IMR-90 (cell line): ENCODE results near the gene MALRD1. TPM values are rescaled to one million over a fixed set of nuclear protein-coding genes. Genes with fewer than 3 reads are reported as not detected.

Experiments
- ATAC-seq: fragments of 200-7000 bp; cut with Tn5 transposase; 2 replicates; pipeline ENCODE4 v1.9.1; 2020; ENCODE audit warnings: low read depth, mild to moderate bottlenecking, moderate library complexity
- BruUV-seq: library from RNA; stranded (reverse); fragments of 400-500 nt; replicated peaks from 2 replicates; lab custom pipeline; 2021; lab: Mats Ljungman, UMichigan
- CTCF ChIA-PET: fragments of 300-600 bp; formaldehyde crosslinking; extraction: SDS; loops from one replicate; lab custom pipeline; 2021; ENCODE audit warnings: antibody characterized with exemption; lab: Yijun Ruan, JAX
- POLR2A ChIA-PET: fragments of 300-600 bp; sonication (Branson Sonifier 250); formaldehyde crosslinking; loops from one replicate; lab custom pipeline; 2022; ENCODE audit warnings: antibody characterized with exemption; ENCODE audit not compliant: unreplicated experiment; lab: Charles Lee
- DNase-seq: peaks from one replicate; pipeline ENCODE4 v3.0.0; 2013
- H2AFZ ChIP-seq: replicated peaks from 2 replicates; pipeline ENCODE3; 2013; ENCODE audit warnings: low read length, mild to moderate bottlenecking; ENCODE audit not compliant: poor library complexity
- H2AK5ac ChIP-seq: 2 replicates; pipeline ENCODE4 v1.6.1; 2013; ENCODE audit warnings: low read depth, low read length, inconsistent platforms
- H2AK9ac ChIP-seq: replicated peaks from 2 replicates; pipeline ENCODE3; 2013; ENCODE audit warnings: mild to moderate bottlenecking, low read depth, low read length, moderate library complexity; ENCODE audit not compliant: poor library complexity
- H2BK120ac ChIP-seq: 2 replicates; pipeline ENCODE4 v1.6.1; 2013; ENCODE audit warnings: low read depth, low read length, inconsistent platforms
- H2BK15ac ChIP-seq: 3 replicates; pipeline ENCODE4 v1.6.1; 2013; ENCODE audit warnings: low read depth, low read length, inconsistent platforms
- H2BK20ac ChIP-seq: 2 replicates; pipeline ENCODE4 v1.6.1; 2013; ENCODE audit warnings: low read depth, mild to moderate bottlenecking, inconsistent platforms, low read length, moderate library complexity
- H2BK5ac ChIP-seq: 2 replicates; pipeline ENCODE4 v1.6.1; 2013; ENCODE audit warnings: mild to moderate bottlenecking, low read depth, low read length, inconsistent platforms; ENCODE audit not compliant: poor library complexity, severe bottlenecking
- H3K14ac ChIP-seq: replicated peaks from 2 replicates; pipeline ENCODE4 v1.6.1; 2013; ENCODE audit warnings: low read depth, low read length, inconsistent platforms
- H3K18ac ChIP-seq: 2 replicates; pipeline ENCODE4 v1.6.1; 2013; ENCODE audit warnings: low read depth, low read length, control low read depth
- H3K23ac ChIP-seq: 2 replicates; pipeline ENCODE4 v1.6.1; 2013; ENCODE audit warnings: low read depth, low read length, inconsistent platforms
- H3K27ac ChIP-seq: 2 replicates; pipeline ENCODE4 v1.5.1; 2013; ENCODE audit warnings: mild to moderate bottlenecking, control low read depth, low read length; ENCODE audit not compliant: insufficient read depth
- H3K27me3 ChIP-seq: 2 replicates; pipeline ENCODE4 v1.6.1; 2013; ENCODE audit warnings: low read length; ENCODE audit not compliant: control insufficient read depth, insufficient read depth
- H3K36me3 ChIP-seq: 2 replicates; pipeline ENCODE4 v1.6.1; 2013; ENCODE audit warnings: low read length, mixed read lengths; ENCODE audit not compliant: control insufficient read depth, insufficient read depth
- H3K4ac ChIP-seq: 2 replicates; pipeline ENCODE4 v1.6.1; 2013; ENCODE audit warnings: low read depth, low read length, inconsistent platforms
- H3K4me1 ChIP-seq: 2 replicates; pipeline ENCODE4 v1.6.1; 2013; ENCODE audit warnings: low read length, mixed read lengths; ENCODE audit not compliant: control insufficient read depth, insufficient read depth
- H3K4me2 ChIP-seq: 2 replicates; pipeline ENCODE4 v1.6.1; 2013; ENCODE audit warnings: low read depth, mild to moderate bottlenecking, control low read depth, low read length, moderate library complexity
- H3K4me3 ChIP-seq: 2 replicates; pipeline ENCODE4 v1.5.1; 2013; ENCODE audit warnings: low read depth, mild to moderate bottlenecking, control low read depth, low read length, moderate library complexity; ENCODE audit not compliant: insufficient read depth
- H3K56ac ChIP-seq: 2 replicates; pipeline ENCODE4 v1.6.1; 2013; ENCODE audit warnings: low read length, inconsistent platforms; ENCODE audit not compliant: insufficient read depth; ENCODE audit errors: extremely low read depth
- H3K79me1 ChIP-seq, 2 experiments: 2 replicates each; pipeline ENCODE4 v1.6.1; 2013; ENCODE audit warnings: low read length in 2 of 2, inconsistent platforms in 1 of 2, low read depth in 1 of 2
- H3K9ac ChIP-seq: 2 replicates; pipeline ENCODE4 v1.6.1; 2013; ENCODE audit warnings: low read depth, low read length, control low read depth
- H3K9me1 ChIP-seq: 2 replicates; pipeline ENCODE4 v1.6.1; 2013; ENCODE audit warnings: low read length, inconsistent platforms; ENCODE audit not compliant: insufficient read depth
- H3K9me3 ChIP-seq: 2 replicates; pipeline ENCODE4 v1.6.1; 2013; ENCODE audit warnings: low read length; ENCODE audit not compliant: control insufficient read depth, insufficient read depth
- H4K20me1 ChIP-seq: 2 replicates; pipeline ENCODE4 v1.6.1; 2013; ENCODE audit warnings: low read length, inconsistent platforms; ENCODE audit not compliant: insufficient read depth
- H4K5ac ChIP-seq: 2 replicates; pipeline ENCODE4 v1.6.1; 2013; ENCODE audit warnings: mild to moderate bottlenecking, low read depth, low read length, control low read depth
- H4K8ac ChIP-seq, 2 experiments: 2 replicates each; pipeline ENCODE4 v1.6.1; 2013; ENCODE audit warnings: low read depth in 2 of 2, low read length in 2 of 2, control low read depth in 1 of 2, inconsistent platforms in 1 of 2
- H4K91ac ChIP-seq: 2 replicates; pipeline ENCODE4 v1.6.1; 2013; ENCODE audit warnings: low read depth, low read length, inconsistent platforms; ENCODE audit not compliant: insufficient read depth
- BHLHE40 ChIP-seq: fragments of 150-350 bp; IDR thresholded peaks from 2 replicates; pipeline ENCODE4 v1.6.1; 2016; ENCODE audit warnings: mild to moderate bottlenecking, low read depth, low read length
- CEBPB ChIP-seq: IDR thresholded peaks from 2 replicates; pipeline ENCODE4 v1.6.1; 2012; ENCODE audit warnings: low read depth, low read length, improper control_type of control experiment
- CHD1 ChIP-seq: IDR thresholded peaks from 2 replicates; pipeline ENCODE4 v1.6.1; 2012; ENCODE audit warnings: low read depth, low read length, improper control_type of control experiment
- FOS ChIP-seq: fragments of 150-350 bp; IDR thresholded peaks from 2 replicates; pipeline ENCODE4 v1.6.1; 2016; ENCODE audit warnings: low read depth, low read length
- MAFK ChIP-seq: IDR thresholded peaks from 2 replicates; pipeline ENCODE4 v1.6.1; 2012; ENCODE audit warnings: low read depth, low read length, improper control_type of control experiment
- MAZ ChIP-seq: IDR thresholded peaks from 2 replicates; pipeline ENCODE4 v1.6.1; 2012; ENCODE audit warnings: low read depth, mild to moderate bottlenecking, low read length, improper control_type of control experiment, moderate library complexity, borderline replicate concordance
- MXI1 ChIP-seq: IDR thresholded peaks from 2 replicates; pipeline ENCODE4 v1.6.1; 2012; ENCODE audit warnings: low read depth, mild to moderate bottlenecking, low read length, moderate library complexity, borderline replicate concordance
- NFE2L2 ChIP-seq: fragments of 150-350 bp; IDR thresholded peaks from 2 replicates; pipeline ENCODE4 v1.6.1; 2016; ENCODE audit warnings: low read depth, mild to moderate bottlenecking, low read length
- POLR2A ChIP-seq: IDR thresholded peaks from 2 replicates; pipeline ENCODE4 v1.6.1; 2012; ENCODE audit warnings: mild to moderate bottlenecking, low read depth, low read length
- RAD21 ChIP-seq: IDR thresholded peaks from 2 replicates; pipeline ENCODE4 v1.6.1; 2012; ENCODE audit warnings: low read length, improper control_type of control experiment
- RFX5 ChIP-seq: IDR thresholded peaks from 2 replicates; pipeline ENCODE4 v1.8.0; 2012; ENCODE audit warnings: low read depth, mild to moderate bottlenecking, low read length, moderate library complexity
- SMC3 ChIP-seq: fragments of 150-350 bp; IDR thresholded peaks from 2 replicates; pipeline ENCODE4 v1.6.1; 2016; ENCODE audit warnings: low read depth, mild to moderate bottlenecking, antibody characterized with exemption, low read length, moderate library complexity
- WGBS, 2 experiments: methylation state at CpG; one replicate each; pipeline versions ENCODE4 v1.1.5 to v1.1.7; 2013; ENCODE audit warnings: missing lambda C conversion rate in 2 of 2; ENCODE audit not compliant: insufficient read length in 1 of 2; ENCODE audit errors: extremely low coverage in 2 of 2; 5-methylcytosine and 5-hydroxymethylcytosine counted together
- dilution Hi-C: fragments of 300-500 bp; cut with HindIII; formaldehyde crosslinking; loops from one replicate; pipeline ENCODE4 v1.14.3; 2018; ENCODE audit warnings: low sequenced_read_pairs; ENCODE audit not compliant: unreplicated experiment
- in situ Hi-C: fragments of 300-500 bp; cut with MboI; formaldehyde crosslinking; loops from 3 replicates; pipeline ENCODE4 v1.14.3; 2019; ENCODE audit warnings: low sequenced_read_pairs, inconsistent platforms, mixed read lengths
- intact Hi-C: fragments of 100-400 bp; cut with micrococcal nuclease; formaldehyde crosslinking; loops from 2 replicates; pipeline ENCODE4 v1.10.0; 2022
- polyA plus RNA-seq, 3 experiments: library from polyadenylated mRNA; depleted of rRNA; stranded (reverse); fragments of >200 nt; gene quantifications; 2 replicates each; pipeline ENCODE4 v1.2.3, GENCODE V29; 2012; ENCODE audit warnings: low replicate concordance in 1 of 3
- total RNA-seq: library from RNA; depleted of rRNA; stranded (reverse); fragments of >200 nt; gene quantifications from 2 replicates; pipeline ENCODE4 v1.2.3, GENCODE V29; 2012
- TF ChIP-seq, protein P1 (sequence below): fragments of 150-350 bp; IDR thresholded peaks from 2 replicates; pipeline ENCODE4 v1.6.1; 2017; ENCODE audit warnings: mild to moderate bottlenecking, antibody characterized with exemption, low read length, low read depth
- TF ChIP-seq, protein P2 (sequence below): conservative IDR thresholded peaks from 2 replicates; pipeline ENCODE4 v1.5.1; 2012; ENCODE audit warnings: mild to moderate bottlenecking, low read depth, low read length, improper control_type of control experiment

Gene MALRD1
- total and polyA plus RNA-seq, 2 of the 4 experiments (the other 2 are of a cell fraction) = 0.34 to 1.1 TPM

DNA sequence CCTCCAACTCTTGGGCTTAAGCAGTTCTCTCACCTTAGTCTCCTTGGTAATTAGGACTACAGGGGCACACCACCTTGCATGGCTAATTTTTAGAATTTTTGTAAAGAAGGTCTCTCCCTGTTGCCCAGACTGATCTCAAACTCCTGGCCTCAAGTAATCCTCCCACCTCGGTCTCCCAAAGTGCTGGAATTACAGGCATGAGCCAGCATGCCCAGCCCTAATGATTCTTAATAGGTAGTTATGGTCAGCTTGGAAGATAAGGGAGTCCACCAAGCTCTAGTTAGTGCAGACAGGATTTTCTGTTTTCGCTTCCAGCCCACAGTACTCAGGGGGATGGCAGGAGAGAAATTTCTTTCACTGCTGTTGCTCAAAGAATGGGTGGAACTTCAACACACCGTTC, 639.7 kb downstream of the MALRD1 start:
- Histone ChIP-seq H3K56ac (no peak overlapping the region), H3K18ac (no peak overlapping the region), H3K9ac (no peak overlapping the region), H3K14ac (no peak overlapping the region), H4K20me1 (no peaks in the 10 kb centered on the region), H4K5ac (no peak overlapping the region), H4K91ac (no peak overlapping the region), H2BK5ac (no peak overlapping the region), H3K4me2 (no peak overlapping the region), H3K79me1 (no peaks in the 10 kb centered on the region), H3K9me1 (no peaks in the 10 kb centered on the region), H3K27ac (no peak overlapping the region), H3K4me1 (peaks cover under 1% of the 10 kb centered on the region; the same call in 1 of the 2 replicates), H3K4me3 (no peak overlapping the region), H2AK9ac (no peak overlapping the region), H2AK5ac (no peak overlapping the region), H3K36me3 (no peaks in the 10 kb centered on the region), H2AFZ (no peak overlapping the region), H2BK120ac (no peak overlapping the region), H3K27me3 (no peaks in the 10 kb centered on the region), H2BK20ac (no peak overlapping the region), H3K23ac (no peak overlapping the region), H3K4ac (no peak overlapping the region), H4K8ac (no peak overlapping the region), H3K9me3 (no peaks in the 10 kb centered on the region; the same call in 1 of the 2 replicates), H2BK15ac (no peak overlapping the region)
- intact Hi-C loops = no loop called here
- in situ Hi-C loops = no loop called here
- ATAC-seq (no peak), DNase-seq (no peak)
- CTCF ChIA-PET = no interaction called here
- 100% methylated on average over 1 of the region's 3 CpGs; no CpG with 5 or more reads in 1 of the 2 experiments for WGBS, 2 experiments
- no peak for TF ChIP-seq CHD1
- TF ChIP-seq RFX5 = no peak
- TF ChIP-seq FOS = no peak
- no peak for TF ChIP-seq SMC3
- TF ChIP-seq RAD21 = no peak
- TF ChIP-seq MAZ = no peak
- TF ChIP-seq, protein P1, sequence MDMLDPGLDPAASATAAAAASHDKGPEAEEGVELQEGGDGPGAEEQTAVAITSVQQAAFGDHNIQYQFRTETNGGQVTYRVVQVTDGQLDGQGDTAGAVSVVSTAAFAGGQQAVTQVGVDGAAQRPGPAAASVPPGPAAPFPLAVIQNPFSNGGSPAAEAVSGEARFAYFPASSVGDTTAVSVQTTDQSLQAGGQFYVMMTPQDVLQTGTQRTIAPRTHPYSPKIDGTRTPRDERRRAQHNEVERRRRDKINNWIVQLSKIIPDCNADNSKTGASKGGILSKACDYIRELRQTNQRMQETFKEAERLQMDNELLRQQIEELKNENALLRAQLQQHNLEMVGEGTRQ = no peak
- no peak for TF ChIP-seq NFE2L2
- no peak for TF ChIP-seq CEBPB
- no peak for TF ChIP-seq MXI1
- no peak for TF ChIP-seq POLR2A
- no peak for TF ChIP-seq MAFK
- TF ChIP-seq, protein P2, sequence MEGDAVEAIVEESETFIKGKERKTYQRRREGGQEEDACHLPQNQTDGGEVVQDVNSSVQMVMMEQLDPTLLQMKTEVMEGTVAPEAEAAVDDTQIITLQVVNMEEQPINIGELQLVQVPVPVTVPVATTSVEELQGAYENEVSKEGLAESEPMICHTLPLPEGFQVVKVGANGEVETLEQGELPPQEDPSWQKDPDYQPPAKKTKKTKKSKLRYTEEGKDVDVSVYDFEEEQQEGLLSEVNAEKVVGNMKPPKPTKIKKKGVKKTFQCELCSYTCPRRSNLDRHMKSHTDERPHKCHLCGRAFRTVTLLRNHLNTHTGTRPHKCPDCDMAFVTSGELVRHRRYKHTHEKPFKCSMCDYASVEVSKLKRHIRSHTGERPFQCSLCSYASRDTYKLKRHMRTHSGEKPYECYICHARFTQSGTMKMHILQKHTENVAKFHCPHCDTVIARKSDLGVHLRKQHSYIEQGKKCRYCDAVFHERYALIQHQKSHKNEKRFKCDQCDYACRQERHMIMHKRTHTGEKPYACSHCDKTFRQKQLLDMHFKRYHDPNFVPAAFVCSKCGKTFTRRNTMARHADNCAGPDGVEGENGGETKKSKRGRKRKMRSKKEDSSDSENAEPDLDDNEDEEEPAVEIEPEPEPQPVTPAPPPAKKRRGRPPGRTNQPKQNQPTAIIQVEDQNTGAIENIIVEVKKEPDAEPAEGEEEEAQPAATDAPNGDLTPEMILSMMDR = no peak
- no peak for TF ChIP-seq BHLHE40
- dilution Hi-C loops = no loop called here
- no TSS peak for BruUV-seq
- POLR2A ChIA-PET = no interaction called here
